GM19239 (cell line): ENCODE results near the gene ALX3.

Experiments used
- DNase-seq: peaks from one replicate; pipeline ENCODE4 v3.0.0; 2011; ENCODE audit warnings: low spot score; ENCODE audit not compliant: insufficient read length
- FAIRE-seq: peaks from 2 replicates; lab custom pipeline; 2011; peaks lifted over from hg19 to GRCh38; lab: Jason Lieb, UNC

ALX3 gene

GRCh38 chr1:110070671-110071242, at the start of gene ALX3:
Gene ALX3, minus strand, starts transcription at chr1:110070672. Its CDS starts 60 bp downstream, at chr1:110070612.
- DNase-seq (no peak), FAIRE-seq (no peak)

- DNase-seq (no peak), FAIRE-seq (no peak)
These were observed 49.4 kb upstream of the ALX3 start for GRCh38 chr1:110119843-110120242.

- FAIRE-seq: no peak
These were observed 48.3 kb upstream of the ALX3 start for GRCh38 chr1:110118636-110119396.

GRCh38 chr1:110114784-110115183, 44.3 kb upstream of the ALX3 start:
- DNase-seq: no peak
- no peak for FAIRE-seq

More at GRCh38 chr1:110118636-110119396, 48.3 kb upstream of the ALX3 start:
- no peak for DNase-seq

- no peak for FAIRE-seq
- DNase-seq: no peak
These were observed 43.7 kb upstream of the ALX3 start for GRCh38 chr1:110114173-110114572.

GRCh38 chr1:110113551-110113950, 43.1 kb upstream of the ALX3 start:
- FAIRE-seq (no peak), DNase-seq (no peak)

- FAIRE-seq (no peak), DNase-seq (no peak)
These were observed 42.2 kb upstream of the ALX3 start for GRCh38 chr1:110112656-110113055.

- FAIRE-seq: no peak
- no peak for DNase-seq
These were observed 41.7 kb upstream of the ALX3 start, which contains the start of gene UBL4B for GRCh38 chr1:110112143-110112542. Gene UBL4B, plus strand, starts transcription at chr1:110112443. Its CDS starts 92 bp downstream, at chr1:110112535.

GRCh38 chr1:110111081-110111480, 40.6 kb upstream of the ALX3 start:
- DNase-seq (no peak), FAIRE-seq (no peak)

- DNase-seq (no peak), FAIRE-seq (no peak)
These were observed 37.5 kb upstream of the ALX3 start for GRCh38 chr1:110107867-110108469.

- FAIRE-seq (peak; percentile 85), DNase-seq (peak; percentile 69)
These were observed 35.8 kb upstream of the ALX3 start for GRCh38 chr1:110106013-110106941.

GRCh38 chr1:110102081-110102480, 31.6 kb upstream of the ALX3 start:
- FAIRE-seq (no peak), DNase-seq (no peak)

- FAIRE-seq (no peak), DNase-seq (no peak)
These were observed 29.9 kb upstream of the ALX3 start for GRCh38 chr1:110100335-110100734.

- FAIRE-seq (no peak), DNase-seq (no peak)
These were observed 28.0 kb upstream of the ALX3 start for GRCh38 chr1:110098222-110099026.

GRCh38 chr1:110097507-110098221, 27.2 kb upstream of the ALX3 start:
- DNase-seq (no peak), FAIRE-seq (no peak)

GRCh38 chr1:110094931-110095654, 24.6 kb upstream of the ALX3 start:
- no peak for DNase-seq
- FAIRE-seq: no peak

- FAIRE-seq: no peak
- DNase-seq: no peak
These were observed 22.5 kb upstream of the ALX3 start for GRCh38 chr1:110092991-110093390.

GRCh38 chr1:110091791-110092190, 21.3 kb upstream of the ALX3 start:
- DNase-seq (no peak), FAIRE-seq (no peak)
